Measurements from ENCODE around the gene DDX43. TPM values are rescaled to one million over a fixed set of nuclear protein-coding genes. Genes with fewer than 3 reads are reported as not detected.
A peak's percentile ranks its signal among the peaks of the same experiment; 100 is the strongest.
"Not testable (repeated sequence)": the region's sequence is repeated elsewhere in the genome, so short reads cannot be mapped to it uniquely, and the experiment has no call there.

Gene DDX43
- total RNA-seq, 1 donor from 2014 or later, result 1.1 TPM

DNA sequence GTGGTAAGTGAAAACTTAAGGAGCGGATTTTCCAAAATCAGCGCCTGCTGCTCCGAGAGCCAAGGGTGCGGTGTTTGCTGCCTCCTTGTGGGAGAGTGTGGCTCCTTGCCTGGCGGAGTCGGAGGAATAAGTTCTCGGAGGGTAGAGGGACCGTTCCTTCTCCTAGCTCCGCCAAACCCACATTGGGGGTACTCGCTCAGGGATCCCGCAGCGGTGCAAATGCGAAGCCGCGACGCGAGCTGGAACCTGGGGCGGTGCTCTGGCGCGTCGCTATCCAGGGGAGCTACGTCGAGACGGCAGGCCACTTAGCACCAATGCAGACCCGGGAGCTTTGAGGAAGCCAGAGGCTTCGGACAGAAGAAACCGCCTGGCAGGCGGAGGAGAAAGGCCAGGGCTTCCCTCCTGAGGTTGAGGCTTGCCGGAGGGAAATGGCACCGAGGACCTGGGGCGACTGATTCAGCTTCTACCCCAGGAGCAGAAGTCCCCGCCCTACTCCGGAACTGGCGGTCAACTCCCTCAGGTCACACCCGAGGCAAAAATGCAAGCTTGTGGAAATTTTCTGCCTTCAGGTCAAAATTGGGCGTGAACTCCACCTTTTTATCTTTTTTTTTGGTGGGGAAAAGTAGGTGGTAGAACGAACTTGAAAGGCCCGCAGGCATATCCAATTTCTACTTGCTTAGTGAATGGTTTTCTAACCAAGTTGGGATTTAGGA, 5.7 kb upstream of the DDX43 start:
- DNase-seq (ENCODE audit: low read depth), result peak; percentile 33

DNA sequence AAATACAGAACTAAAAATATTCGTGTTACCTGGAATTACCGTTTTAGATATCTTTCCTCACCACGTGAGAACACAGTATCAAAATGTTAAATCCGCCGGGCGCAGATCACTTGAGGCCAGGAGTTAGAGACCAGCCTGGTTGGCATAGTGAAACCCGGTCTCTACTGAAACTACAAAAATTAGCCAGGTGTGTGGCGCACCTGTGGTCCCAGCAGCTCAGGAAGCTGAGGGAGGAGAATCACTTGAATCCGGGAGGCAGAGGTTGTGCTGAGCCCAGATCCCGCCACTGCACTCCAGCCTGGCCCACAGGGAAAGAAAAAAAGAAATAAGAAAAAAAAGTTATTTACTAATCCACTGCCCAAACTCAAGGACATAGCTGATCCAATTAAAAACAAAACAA, 4.8 kb upstream of the DDX43 start:
- DNase-seq (ENCODE audit: low read depth), result no peak

DNA sequence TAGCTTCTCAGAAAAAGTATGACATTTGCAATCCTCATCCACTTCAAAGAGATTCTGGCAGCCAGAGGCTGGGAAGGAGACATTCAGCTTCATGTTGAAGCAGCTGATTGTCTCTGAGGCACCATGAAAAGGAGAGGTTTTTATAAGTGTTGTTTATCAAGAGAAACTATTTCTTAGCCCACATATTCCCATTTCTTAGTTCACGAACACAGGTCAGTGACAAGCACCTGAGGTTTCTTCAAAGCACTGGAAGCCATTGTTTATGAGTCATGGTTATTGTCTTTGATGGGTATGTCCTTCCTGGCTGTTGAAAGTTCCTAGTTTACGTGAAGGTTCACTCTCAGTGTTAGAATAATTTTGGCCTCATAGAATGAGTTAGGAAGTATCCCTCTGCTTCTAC, 3.0 kb upstream of the DDX43 start:
- peak; percentile 50 for DNase-seq (ENCODE audit: low read depth)

DNA sequence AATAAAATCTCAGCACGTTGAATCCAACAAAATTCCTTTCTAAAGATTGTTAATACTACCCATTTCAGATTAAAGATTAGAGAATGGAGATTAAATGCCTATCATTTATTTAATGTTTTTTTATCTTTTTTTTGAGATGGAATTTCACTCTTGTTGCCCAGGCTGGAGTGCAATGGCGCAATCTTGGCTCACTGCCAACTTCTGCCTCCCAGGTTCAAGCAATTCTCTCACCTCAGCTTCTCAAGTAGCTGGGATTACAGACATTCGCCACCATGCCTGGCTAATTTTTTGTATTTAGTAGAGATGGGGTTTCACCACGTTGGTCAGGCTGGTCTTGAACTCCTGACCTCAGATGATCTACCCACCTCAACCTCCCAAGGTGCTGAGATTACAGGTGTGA, 2.4 kb upstream of the DDX43 start:
- not testable (repeated sequence) for DNase-seq (ENCODE audit: low read depth)

DNA sequence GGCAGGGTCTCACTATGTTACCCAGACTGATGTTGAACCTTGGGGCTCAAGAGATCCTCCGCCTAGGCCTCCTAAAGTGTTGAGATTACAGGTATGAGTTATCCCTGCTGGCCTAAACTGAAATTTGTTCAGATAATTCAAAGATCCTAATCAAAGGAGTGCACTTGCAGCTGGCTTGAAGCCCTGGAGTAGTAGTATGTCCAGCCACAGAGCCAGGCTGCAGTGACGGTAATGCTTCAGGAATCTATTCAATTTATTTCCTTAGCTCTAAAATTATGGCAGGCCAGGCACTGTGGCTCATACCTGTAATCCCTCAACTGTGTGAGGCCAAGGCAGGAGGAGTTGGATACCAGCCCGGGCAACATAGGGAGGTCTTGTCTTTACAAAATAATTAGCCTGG, 1.4 kb upstream of the DDX43 start:
- no peak for DNase-seq (ENCODE audit: low read depth)

DNA sequence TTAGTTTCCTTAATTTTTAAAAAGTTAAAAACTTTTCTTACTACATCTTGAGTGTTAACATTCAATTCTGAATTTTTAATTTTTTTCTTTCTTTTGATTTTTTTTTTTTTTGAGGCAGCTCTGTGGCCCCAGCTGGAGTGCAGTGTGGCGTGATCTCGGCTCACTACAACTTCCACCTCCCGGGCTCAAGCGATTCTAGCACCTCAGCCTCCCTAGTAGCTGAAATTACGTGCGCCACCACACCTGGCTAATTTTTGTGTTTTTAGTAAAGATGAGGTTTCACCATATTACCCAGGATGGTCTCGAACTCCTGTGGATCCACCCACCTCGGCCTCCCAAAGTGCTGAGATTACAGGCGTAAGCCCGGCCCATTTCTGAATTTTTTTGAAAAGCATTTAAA, 1.2 kb downstream of the DDX43 start:
- no peak for DNase-seq (ENCODE audit: low read depth)

DNA sequence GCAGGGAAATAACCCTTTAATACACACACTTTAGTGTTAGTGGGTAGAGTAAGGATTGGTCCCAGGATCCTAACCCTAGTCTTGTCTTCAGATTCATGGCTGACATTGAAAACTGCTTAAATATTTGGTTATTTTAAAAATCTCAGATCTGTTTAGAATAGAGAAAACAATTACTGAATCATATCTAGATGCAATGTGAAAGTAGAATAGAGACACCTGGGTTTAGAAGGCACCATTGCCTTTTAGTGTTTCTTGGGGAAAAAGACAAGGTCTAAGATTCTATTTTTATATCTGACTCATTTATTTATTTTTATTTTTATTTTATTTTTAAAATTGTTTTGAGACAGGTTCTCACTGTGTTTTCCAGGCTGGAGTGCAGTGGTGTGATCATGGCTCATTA, 6.0 kb downstream of the DDX43 start:
- no peak for DNase-seq (ENCODE audit: low read depth)

DNA sequence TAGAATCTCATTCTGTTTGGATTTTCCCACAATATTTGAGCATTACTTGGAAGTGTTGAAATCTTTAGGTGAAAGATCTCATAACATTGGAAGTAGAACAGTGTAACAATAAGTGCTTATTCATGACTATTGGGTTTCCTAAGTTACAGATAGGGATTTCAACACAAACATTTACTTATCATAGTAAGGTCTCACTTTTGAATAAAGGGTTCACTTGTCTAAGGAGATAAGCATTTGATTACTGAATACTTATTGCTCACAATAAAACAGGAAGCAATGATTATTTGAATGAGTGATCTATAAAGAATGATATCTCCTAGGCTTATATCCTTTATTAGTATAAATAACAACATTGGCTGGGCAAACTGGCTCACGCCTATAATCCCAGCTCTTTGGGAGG, 14.8 kb downstream of the DDX43 start:
- DNase-seq (ENCODE audit: low read depth), result no peak

DNA sequence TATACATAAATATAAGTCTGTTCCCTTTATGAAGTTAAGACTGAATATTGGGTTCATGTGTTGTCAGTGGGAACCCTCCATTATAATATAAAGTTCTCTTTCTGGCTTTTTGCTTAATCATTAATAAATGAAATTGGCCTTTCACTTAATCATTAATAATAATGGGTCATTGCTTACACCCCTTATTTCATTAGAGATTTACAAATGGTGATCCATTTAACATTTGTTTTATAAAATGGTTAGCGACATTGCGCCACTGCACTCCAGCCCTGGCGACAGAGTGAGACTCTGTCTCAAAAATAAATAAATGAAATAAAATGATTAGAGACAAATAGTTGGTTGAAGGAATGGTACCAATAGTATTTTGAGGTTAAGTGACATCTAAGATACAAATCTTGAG, 18.5 kb downstream of the DDX43 start:
- no peak for DNase-seq (ENCODE audit: low read depth)

DNA sequence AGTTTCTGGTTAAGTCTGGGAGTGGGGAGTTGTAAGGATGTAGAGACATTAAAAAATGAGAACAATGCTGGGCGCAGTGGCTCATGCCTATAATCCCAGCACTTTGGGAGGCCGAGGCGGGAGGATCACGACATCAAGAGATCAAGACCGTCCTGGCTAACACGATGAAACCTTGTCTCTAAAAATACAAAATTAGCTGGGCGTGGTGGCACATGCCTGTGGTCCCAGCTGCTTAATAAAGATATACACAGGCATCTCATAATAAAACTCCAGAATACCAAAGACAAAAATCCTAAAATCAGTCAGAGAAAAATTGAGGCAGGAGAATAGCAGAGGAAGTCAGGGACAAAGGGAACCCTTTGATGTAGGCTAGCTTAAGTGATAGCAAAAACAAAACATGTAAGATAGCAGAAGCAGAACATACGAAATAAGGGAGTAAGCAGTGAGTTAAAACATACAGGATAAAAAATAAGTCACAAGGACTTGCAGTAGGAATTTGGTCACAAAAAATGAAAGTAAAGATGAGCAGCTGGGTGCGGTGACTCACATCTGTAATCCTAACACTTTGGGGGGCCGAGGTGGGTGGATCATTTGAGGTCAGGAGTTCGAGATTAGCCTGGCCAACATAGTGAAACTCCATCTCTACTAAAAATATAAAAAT, 23.6 kb downstream of the DDX43 start:
- DNase-seq (ENCODE audit: low read depth), result no peak

DNA sequence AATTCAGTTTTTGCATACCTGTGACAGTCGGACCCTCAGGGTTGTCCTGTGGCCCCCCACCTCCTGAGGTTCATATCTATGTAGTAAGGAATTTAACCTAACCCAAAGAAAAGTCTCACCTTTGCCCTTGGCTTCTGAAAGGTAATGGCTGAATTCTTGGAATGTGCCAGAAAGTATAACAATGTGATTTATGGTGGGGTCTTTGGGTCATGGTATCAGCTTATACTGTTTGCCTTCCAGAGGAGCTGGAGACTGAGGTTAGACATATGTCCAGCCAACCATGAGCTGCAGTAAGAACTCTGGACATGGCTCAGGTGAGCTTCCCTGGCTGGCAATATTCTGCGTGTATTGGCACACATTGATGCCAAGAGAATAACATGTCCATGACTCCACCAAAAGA, 26.9 kb downstream of the DDX43 start:
- DNase-seq (ENCODE audit: low read depth), result no peak

DNA sequence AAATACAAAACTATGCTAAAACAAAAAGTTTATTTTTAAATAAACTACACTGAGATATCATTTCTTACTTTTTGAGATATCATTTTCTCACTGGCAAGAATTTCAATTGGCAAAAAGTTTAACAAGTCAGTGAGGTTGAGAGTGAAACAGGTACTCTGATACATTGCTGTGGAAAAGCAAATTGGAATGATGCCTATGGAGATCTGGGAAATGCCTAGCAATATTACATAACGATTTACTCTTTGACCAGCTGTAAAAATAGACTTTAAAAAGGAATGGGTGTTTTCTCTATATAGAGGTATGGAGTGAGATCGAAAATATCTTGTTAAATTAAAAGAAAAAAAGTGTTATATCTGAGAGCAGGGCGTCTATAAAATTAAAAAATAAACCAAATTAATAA, 40.6 kb downstream of the DDX43 start:
- DNase-seq (ENCODE audit: low read depth), result no peak

DNA sequence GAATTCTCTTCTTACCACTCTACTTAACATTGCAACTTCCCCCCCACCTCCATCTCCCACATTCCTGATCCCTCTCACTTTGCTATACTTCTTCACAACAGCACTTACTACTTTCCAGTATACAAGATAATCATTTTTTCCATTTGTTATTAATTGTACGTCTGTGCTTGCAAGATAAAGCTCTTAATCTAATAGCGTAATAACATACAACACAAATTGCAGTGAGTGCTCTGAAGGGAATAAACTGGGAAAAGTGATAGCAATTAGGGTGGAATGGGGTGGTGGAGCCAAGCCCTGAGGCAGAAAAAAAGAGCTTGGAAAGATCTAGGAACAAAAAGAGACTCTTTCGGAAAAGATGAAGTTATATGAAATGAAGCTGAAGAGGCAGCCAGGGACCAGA, 48.9 kb downstream of the DDX43 start:
- no peak for DNase-seq (ENCODE audit: low read depth)

DNA sequence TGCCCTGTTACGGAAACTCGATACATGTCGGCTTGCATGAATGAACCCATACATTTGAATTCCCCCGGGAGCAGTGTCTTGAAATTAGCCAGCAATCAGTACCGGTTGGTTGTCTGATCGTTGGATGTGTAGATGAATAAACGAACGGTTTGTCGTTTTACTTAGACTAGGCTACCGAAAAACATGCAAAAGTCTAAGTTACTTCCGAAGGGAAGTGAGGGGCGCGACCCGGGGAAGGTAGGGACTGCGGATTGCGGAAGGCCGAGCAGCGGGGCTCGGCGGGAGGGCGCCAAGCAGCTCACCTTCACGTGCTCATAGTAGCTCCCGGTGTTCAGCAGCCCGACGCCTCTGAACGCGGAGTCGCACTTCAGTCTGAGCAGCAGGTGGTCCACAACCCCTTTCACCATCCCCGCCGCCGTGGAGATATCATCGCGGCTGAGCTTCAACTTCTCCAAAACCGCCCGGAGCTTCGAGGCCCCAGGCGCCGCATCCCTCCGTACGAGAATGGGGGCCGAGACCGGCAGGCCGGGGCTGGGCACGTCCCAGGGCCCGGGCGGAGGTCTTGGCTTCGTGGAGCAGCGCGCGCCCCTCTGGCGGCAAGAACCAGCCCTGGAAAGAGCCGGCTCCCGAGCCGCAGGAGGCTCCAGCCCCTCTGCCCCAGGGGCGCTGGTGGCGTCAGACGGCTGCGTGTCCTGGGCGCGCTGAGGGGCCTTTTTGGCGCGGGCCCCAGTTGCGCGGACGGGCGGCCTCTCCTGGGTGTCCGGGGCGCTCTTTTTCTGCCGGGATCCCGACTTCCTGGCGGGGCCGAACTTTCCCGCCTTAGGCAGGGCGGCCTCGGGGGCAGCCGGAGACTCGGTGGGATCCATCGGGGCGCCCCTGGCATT, 56.8 kb downstream of the DDX43 start:
- DNase-seq (ENCODE audit: low read depth), result no peak

DNA sequence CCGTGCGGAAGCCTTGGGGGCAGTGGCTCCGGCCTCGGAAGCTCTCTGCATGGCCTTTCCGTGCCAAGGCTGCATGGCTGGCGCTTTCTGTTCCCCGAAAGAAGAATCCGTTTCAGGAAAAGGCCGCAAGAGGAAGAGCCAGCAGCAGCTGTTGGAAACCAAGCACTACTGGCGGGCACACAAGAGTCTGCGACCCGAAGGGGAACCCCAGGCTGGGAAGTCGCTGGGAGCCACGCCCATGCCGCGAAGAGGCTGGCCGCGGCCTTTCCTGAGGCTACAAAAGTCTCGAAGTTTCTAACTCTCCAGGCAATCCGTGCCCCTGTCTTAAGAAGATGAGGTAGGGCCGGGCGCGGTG, 57.5 kb downstream of the DDX43 start, which contains the start of gene CGAS:
TSS of gene CGAS (minus strand) at position 191 of the 355 bp plus-strand sequence. CDS start at position 75, 116 bp downstream.
- DNase-seq (ENCODE audit: low read depth), result no peak

DNA sequence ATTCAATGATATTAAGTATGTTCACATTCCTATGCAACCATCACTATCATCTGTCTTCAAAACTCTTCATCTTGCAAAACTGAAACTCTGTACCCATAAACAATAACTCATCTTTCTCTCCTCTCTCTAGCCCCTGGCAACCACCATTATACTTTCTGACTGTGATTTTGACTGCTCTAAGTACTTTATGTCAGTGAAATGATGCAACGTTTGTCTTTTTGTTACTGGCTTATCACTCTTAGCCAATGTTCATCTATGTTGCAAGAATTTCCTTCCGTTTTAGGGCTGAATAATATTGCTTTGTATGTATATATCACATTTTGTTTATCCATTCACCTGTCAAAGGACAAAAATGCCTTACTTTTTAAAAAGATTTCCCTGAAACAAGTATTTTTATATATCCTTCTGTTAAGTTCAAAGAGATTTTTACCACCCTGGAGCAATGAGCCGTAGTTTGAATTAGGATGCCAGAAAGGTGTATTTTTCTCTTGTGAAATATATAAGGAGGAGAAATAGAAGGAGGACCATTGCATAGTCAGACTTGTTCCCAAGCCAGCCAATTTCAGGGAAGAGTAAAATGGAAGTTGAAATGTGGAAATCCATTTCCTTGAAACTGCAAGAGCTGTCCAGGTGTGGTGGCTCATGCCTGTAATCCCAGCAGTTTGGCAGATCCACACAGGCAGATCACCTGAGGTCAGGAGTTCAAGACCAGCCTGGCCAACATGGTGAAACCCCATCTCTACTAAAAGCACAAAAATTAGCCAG, 61.4 kb downstream of the DDX43 start:
- no peak for DNase-seq (ENCODE audit: low read depth)

DNA sequence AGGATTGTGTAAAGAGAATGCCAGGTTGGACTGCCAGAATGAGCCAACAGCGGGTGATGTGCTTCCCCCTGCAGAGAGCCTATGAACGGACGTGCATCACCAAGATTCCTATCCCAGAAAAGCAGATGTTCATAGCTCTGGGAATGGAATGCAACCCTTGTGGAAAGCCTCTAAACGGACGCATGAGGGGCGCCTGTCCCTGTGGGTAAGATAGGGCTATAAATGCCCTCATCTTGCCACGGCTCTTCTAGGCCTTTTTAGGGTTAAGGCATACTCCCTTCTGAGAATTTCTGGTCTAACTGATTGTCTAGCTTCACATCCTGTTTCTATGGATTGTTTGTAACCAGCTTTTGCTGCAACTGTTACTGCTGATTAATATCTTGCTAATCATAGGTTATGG, 64.8 kb downstream of the DDX43 start:
- not testable (repeated sequence) for DNase-seq (ENCODE audit: low read depth)

DNA sequence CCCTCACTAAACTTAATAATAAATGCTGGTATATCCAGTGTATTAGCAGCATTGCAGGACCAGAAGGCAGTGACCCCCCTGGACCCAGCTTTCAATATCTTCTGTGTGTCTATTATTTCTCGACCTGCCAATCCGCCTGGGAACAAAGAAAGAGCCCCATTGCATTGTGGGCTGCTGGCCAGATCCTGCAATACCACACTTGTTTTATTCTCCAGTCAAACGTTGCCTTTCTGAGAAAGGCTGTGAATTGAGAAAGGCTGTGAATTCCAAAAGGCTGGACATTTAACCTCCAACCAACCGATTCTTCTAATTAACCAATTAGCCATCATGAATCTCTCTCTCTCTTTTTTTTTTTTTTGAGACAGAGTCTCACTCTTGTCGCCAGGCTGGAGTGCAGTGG, 65.4 kb downstream of the DDX43 start:
- no peak for DNase-seq (ENCODE audit: low read depth)

DNA sequence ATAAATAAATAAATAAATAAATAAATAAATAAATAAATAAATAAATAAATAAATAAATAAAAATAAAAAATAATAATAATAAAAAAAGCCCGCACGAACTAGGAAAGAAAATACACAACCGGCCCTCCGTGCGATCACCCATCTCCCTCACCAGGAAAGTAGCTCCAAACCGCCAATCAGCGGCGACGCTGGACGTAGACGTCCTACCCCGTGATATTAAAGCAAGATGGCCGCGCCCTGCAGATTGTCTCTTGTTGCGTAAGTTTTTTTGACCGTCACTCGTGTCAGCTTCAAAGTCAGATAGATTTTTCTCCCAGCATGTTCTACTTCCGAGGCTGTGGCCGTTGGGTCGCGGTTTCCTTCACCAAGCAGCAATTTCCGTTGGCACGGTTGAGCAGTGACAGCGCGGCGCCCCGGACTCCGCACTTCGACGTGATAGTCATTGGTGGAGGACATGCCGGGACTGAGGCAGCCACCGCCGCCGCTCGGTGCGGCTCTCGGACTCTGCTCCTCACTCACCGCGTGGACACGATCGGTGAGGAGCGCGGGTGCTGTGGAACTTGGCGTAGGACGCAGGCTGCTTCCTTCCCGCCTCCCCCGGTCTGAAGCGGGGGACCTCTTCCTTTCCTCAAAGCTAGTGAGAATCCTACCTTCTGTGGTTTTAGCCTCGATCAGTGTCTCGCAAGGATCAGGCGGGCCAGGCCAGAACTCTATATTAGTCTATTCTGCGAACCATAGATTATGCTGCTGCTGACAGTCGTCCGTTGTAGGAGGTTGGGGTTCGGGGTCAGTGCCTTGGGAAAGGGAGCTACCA, 67.1 kb downstream of the DDX43 start, which contains the start of gene MTO1:
TSS of gene MTO1 (plus strand) at position 201 of the 814 bp plus-strand sequence. CDS start at position 319, 118 bp downstream.
- peak; percentile 83 for DNase-seq (ENCODE audit: low read depth)

Data from renal cortical epithelial cell (primary cell).